ENCODE measurements around the gene COPS4.

DNA sequence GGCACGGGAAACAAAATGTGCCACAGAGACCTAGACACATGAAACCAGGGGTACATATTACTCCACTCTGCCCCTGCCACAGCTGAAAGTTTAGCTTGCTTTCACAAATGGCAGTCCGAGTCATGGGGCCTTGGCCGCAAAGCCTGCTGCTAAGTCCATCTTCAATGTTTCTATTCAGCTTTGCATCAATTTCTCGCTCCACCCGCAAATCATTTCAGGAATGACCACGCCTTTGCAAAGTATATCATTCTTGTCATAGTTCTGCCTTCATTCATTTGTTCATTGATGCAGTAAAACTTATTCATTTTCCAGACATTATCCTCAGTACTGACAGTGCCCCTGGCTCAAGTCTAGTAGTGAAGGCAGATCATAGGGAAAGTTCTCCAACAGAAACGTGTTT is 70.0 kb downstream of the COPS4 start:
- TF ChIP-seq, protein P1, sequence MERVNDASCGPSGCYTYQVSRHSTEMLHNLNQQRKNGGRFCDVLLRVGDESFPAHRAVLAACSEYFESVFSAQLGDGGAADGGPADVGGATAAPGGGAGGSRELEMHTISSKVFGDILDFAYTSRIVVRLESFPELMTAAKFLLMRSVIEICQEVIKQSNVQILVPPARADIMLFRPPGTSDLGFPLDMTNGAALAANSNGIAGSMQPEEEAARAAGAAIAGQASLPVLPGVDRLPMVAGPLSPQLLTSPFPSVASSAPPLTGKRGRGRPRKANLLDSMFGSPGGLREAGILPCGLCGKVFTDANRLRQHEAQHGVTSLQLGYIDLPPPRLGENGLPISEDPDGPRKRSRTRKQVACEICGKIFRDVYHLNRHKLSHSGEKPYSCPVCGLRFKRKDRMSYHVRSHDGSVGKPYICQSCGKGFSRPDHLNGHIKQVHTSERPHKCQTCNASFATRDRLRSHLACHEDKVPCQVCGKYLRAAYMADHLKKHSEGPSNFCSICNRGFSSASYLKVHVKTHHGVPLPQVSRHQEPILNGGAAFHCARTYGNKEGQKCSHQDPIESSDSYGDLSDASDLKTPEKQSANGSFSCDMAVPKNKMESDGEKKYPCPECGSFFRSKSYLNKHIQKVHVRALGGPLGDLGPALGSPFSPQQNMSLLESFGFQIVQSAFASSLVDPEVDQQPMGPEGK (CRISPR knock-in tag; IDR thresholded peaks at IDR 0.05; ENCODE audit: borderline replicate concordance) = no peak
- TF ChIP-seq, protein P2, sequence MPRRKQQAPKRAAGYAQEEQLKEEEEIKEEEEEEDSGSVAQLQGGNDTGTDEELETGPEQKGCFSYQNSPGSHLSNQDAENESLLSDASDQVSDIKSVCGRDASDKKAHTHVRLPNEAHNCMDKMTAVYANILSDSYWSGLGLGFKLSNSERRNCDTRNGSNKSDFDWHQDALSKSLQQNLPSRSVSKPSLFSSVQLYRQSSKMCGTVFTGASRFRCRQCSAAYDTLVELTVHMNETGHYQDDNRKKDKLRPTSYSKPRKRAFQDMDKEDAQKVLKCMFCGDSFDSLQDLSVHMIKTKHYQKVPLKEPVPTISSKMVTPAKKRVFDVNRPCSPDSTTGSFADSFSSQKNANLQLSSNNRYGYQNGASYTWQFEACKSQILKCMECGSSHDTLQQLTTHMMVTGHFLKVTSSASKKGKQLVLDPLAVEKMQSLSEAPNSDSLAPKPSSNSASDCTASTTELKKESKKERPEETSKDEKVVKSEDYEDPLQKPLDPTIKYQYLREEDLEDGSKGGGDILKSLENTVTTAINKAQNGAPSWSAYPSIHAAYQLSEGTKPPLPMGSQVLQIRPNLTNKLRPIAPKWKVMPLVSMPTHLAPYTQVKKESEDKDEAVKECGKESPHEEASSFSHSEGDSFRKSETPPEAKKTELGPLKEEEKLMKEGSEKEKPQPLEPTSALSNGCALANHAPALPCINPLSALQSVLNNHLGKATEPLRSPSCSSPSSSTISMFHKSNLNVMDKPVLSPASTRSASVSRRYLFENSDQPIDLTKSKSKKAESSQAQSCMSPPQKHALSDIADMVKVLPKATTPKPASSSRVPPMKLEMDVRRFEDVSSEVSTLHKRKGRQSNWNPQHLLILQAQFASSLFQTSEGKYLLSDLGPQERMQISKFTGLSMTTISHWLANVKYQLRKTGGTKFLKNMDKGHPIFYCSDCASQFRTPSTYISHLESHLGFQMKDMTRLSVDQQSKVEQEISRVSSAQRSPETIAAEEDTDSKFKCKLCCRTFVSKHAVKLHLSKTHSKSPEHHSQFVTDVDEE (CRISPR knock-in tag; IDR thresholded peaks at IDR 0.05) = no peak

Measured in SK-N-SH treated with all-trans-retinoic acid at 6 μM for 48 hours (cell line).